Psoas muscle (tissue), 8 donors: ENCODE results near the gene MET. TPM values are rescaled to one million over a fixed set of nuclear protein-coding genes. Genes with fewer than 3 reads are reported as not detected.

Source experiments
- ATAC-seq, 4 donors: fragments of 200-7000 bp; cut with Tn5 transposase; one replicate each; pipeline ENCODE4 v1.9.1; 2020; ENCODE audit warnings: moderate library complexity in 3 of 4, mild to moderate bottlenecking in 2 of 4
- DNase-seq, 2 donors: peaks; one replicate each; pipeline ENCODE4 v3.0.0-alpha.2; 2020
- H3K27ac ChIP-seq: fragments of 200-600 bp; one replicate; pipeline ENCODE4 v1.8.0; 2022
- H3K27me3 ChIP-seq, 3 donors: fragments of 200-600 bp in 1 of 3; one replicate each; pipeline versions ENCODE4 v1.6.1 to v1.8.0; 2013 to 2022; ENCODE audit warnings: low read length in 2 of 3, mild to moderate bottlenecking in 2 of 3, moderate library complexity in 1 of 3; ENCODE audit not compliant: insufficient read depth in 3 of 3
- H3K36me3 ChIP-seq, 2 donors: fragments of 200-600 bp in 1 of 2; one replicate each; pipeline versions ENCODE4 v1.6.1 to v1.8.0; 2013 to 2022; ENCODE audit warnings: low read depth in 1 of 2, mild to moderate bottlenecking in 1 of 2, moderate library complexity in 1 of 2; ENCODE audit not compliant: insufficient read depth in 1 of 2
- H3K4me1 ChIP-seq: fragments of 200-600 bp; one replicate; pipeline ENCODE4 v1.8.0; 2022
- H3K4me3 ChIP-seq: fragments of 200-600 bp; one replicate; pipeline ENCODE4 v1.8.0; 2022; ENCODE audit warnings: mild to moderate bottlenecking
- H3K9me3 ChIP-seq: fragments of 200-600 bp; one replicate; pipeline ENCODE4 v1.8.0; 2022
- WGBS, 3 donors: extraction: QIAGEN DNeasy Blood & Tissue Kit; methylation state at CpG; one replicate each; pipeline versions ENCODE4 v1.1.6 to v1.1.7; 2013; 5-methylcytosine and 5-hydroxymethylcytosine counted together
- intact Hi-C, 2 donors: fragments of 100-400 bp; cut with DNase I; formaldehyde crosslinking; loops; one replicate each; pipeline versions ENCODE4 v1.11.0 to v1.14.2; 2022
- polyA plus RNA-seq, 3 donors: library from polyadenylated mRNA; stranded (reverse); fragments of 200-250 nt; gene quantifications; one replicate each; pipeline ENCODE4 v1.2.3, GENCODE V29; 2013
- total RNA-seq, 4 donors: library from RNA; stranded (reverse); fragmentation: NEBNext Ultra II Directional in 2 of 4; extraction: Animal tissue kit (Norgen Biotek cat#: 25700) in 2 of 4; gene quantifications; one replicate each; pipeline versions ENCODE4 v1.2.1 to v1.2.4, GENCODE V29; 2021 to 2023
- TF ChIP-seq, protein P1 (sequence below): fragments of 200-600 bp; IDR thresholded peaks from one replicate; pipeline ENCODE4 v1.8.0; 2022; ENCODE audit warnings: antibody characterized with exemption
- donor health status: healthy with polysubstance abuse.
- donor health status: DM: no; HTN: no; CAD: no; lungs with moderate emphysema.
- donor health status: Bipolar disorder and iron deficiency.
- donor health status: healthy.
- donor health status: DM: yes; HTN: yes; CAD: no.
- donor health status: DM: no; HTN: no; CAD: no.
- donor health status: DM: no; HTN: no; CAD: no.
- donor health status: DM: yes; HTN: yes; CAD: no.

The MET gene
- total and polyA plus RNA-seq, 7 donors: 5.9 to 84.1 (median 23.2) TPM

DNA sequence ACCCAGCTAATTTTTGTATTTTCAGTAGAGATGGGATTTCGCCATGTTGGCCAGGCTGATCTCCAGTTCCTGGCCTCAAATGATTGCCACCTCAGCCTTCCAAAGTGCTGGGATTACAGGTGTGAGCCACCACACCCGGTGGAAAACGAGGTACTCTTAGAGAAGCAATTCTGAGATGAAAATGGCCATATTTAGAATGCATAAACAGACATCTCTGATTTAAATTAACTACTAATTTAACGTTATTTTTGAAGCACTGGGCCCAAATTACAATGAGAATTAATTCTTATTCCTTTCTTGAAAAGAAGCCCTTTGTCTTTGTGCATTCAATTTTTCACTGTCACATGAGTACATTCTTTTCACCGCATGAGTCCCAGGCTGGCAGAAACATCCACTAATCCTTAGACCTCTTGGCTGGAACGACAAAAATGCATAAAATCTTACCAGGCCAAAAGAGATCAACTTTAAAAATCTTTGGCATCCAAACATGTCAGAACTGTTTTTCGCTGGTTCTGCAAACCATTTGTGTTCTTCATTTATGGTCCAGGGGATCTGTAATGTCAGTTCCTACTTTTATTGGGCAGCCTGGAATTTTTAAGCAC is 130.2 kb downstream of the MET start:
- no peaks in the 10 kb centered on the region for H3K9me3 ChIP-seq
- no peak for DNase-seq
- intact Hi-C loops: loop anchor here in 1 of 2 donors (10.0 kb wide), 1 partner anchor 627 kb away; no protein-coding TSS in a partner anchor
- ATAC-seq: no peak
- 32 to 51% (median 41%) methylated on average over 7 of the region's 7 CpGs for WGBS, 3 donors
- H3K4me1 ChIP-seq: peaks cover 46% of the 10 kb centered on the region
- H3K36me3 ChIP-seq: peaks cover 1 to 3% of the 10 kb centered on the region in 2 donors
- TF ChIP-seq, protein P1, sequence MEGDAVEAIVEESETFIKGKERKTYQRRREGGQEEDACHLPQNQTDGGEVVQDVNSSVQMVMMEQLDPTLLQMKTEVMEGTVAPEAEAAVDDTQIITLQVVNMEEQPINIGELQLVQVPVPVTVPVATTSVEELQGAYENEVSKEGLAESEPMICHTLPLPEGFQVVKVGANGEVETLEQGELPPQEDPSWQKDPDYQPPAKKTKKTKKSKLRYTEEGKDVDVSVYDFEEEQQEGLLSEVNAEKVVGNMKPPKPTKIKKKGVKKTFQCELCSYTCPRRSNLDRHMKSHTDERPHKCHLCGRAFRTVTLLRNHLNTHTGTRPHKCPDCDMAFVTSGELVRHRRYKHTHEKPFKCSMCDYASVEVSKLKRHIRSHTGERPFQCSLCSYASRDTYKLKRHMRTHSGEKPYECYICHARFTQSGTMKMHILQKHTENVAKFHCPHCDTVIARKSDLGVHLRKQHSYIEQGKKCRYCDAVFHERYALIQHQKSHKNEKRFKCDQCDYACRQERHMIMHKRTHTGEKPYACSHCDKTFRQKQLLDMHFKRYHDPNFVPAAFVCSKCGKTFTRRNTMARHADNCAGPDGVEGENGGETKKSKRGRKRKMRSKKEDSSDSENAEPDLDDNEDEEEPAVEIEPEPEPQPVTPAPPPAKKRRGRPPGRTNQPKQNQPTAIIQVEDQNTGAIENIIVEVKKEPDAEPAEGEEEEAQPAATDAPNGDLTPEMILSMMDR: no peak
- no peaks in the 10 kb centered on the region for H3K27me3 ChIP-seq
- no peak overlapping the region for H3K4me3 ChIP-seq
- peak overlapping the region; percentile 86 for H3K27ac ChIP-seq

DNA sequence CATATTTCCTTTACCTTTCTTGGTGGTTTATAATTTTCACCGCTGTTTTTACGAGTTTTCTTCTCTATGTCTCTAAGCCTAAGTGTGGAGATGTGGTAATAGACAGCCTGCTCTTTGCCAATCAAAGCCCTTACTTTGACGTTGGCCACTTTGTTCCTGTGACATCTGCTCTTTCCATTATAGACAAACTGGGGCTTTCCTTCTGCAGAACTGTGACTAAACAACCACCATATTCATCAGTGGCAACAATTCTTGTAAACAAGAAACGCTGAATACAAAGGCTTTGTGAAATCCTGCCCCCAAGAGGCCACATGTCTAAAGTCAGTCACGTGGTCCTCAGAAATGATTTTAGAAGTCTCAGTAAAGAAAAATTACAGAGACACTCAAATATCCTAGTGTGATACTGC is 130.8 kb downstream of the MET start:
- peaks cover 46% of the 10 kb centered on the region for H3K4me1 ChIP-seq

DNA sequence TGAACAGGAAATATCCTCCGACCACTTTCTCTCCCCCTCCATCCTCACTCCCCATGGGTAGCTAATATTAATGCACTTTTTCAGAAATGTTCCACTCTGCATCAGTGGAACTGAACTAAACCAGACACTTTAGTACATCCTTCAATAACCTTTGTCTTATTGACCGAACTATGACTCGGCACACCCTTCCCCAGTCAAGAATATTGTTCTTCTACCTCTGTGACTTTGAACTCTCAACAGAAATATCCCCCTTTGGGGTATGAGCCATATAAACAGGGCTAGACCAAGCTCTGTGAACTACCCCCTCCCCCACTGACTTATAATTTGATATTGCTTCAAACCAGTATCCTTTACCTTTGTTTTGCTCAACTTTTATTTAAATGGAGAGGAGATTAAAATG is 132.5 kb downstream of the MET start:
- no peak overlapping the region for H3K4me3 ChIP-seq
- H3K9me3 ChIP-seq: no peaks in the 10 kb centered on the region
- intact Hi-C loops: loop anchor here (2.0 to 10.0 kb wide), 2 partner anchors 132 to 630 kb away; partner anchors contain the start of gene MET (in 1 of the 2)
- TF ChIP-seq, protein P1: no peak
- peak in 3 of 4 donors; percentile 22 to 43 (median 41) for ATAC-seq
- 43 to 65% (median 53%) methylated on average over 3 of the region's 3 CpGs for WGBS, 3 donors
- DNase-seq: no peak
- peak overlapping the region; percentile 86 for H3K27ac ChIP-seq
- H3K27me3 ChIP-seq: no peaks in the 10 kb centered on the region
- H3K4me1 ChIP-seq: peaks cover 48% of the 10 kb centered on the region
- H3K36me3 ChIP-seq: no peaks in the 10 kb centered on the region

More for the DNA sequence above, 130.8 kb downstream of the MET start:
- no peak overlapping the region for H3K4me3 ChIP-seq
- H3K27ac ChIP-seq: peak overlapping the region; percentile 86
- WGBS, 3 donors: 12 to 22% (median 14%) methylated on average over 5 of the region's 5 CpGs
- peaks cover 0 to 3% of the 10 kb centered on the region in 2 donors for H3K36me3 ChIP-seq
- peak; percentile 40 to 51 (median 45) for ATAC-seq
- no peaks in the 10 kb centered on the region for H3K9me3 ChIP-seq
- TF ChIP-seq, protein P1: peak; percentile 39
- intact Hi-C loops: loop anchor here in 1 of 2 donors (10.0 kb wide), 1 partner anchor 628 kb away; no protein-coding TSS in a partner anchor
- H3K27me3 ChIP-seq: no peaks in the 10 kb centered on the region
- DNase-seq: no peak

DNA sequence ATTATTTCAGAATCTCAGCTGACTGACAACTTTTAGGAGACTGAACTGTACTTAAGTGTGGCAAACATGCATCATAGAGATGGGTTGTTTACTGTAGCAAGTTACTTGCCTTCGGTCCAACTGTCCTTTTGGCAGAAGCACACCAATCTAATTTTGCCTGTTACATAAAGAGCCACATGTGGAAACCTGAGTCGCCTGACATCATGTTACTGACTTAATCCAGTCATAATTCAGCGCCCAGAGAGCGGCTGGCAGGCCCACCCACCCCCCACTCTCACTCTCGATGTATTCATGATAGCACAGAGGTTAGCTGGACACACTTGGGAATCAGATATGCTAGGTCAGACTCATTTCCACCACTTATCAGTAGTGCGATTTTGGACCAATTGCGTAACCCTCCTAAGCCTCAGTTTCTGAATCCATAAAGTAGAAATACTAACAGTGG is 133.1 kb downstream of the MET start:
- H3K9me3 ChIP-seq: no peaks in the 10 kb centered on the region
- 18 to 33% (median 20%) methylated on average over 7 of the region's 7 CpGs for WGBS, 3 donors
- peaks cover 54% of the 10 kb centered on the region for H3K4me1 ChIP-seq
- TF ChIP-seq, protein P1: no peak
- H3K27ac ChIP-seq: peak overlapping the region; percentile 86
- DNase-seq: peak in 1 of 2 donors; percentile 68
- no peaks in the 10 kb centered on the region for H3K27me3 ChIP-seq
- no peak overlapping the region for H3K4me3 ChIP-seq
- intact Hi-C loops: loop anchor here (2.0 to 10.0 kb wide), 5 partner anchors 57 to 630 kb away; partner anchors contain the start of genes CAPZA2 (in 1 of the 2), CAV1 (in 1 of the 2) and MET (in 1 of the 2)
- ATAC-seq: peak; percentile 81 to 90 (median 87)
- H3K36me3 ChIP-seq: no peaks in the 10 kb centered on the region
